Osteocyte (in vitro differentiated cells): ENCODE results near the gene GABRG3. TPM values are rescaled to one million over a fixed set of nuclear protein-coding genes. Genes with fewer than 3 reads are reported as not detected.

Experiments used
- DNase-seq: peaks from one replicate; pipeline ENCODE4 v3.0.0; 2021; ENCODE audit warnings: mixed read lengths; ENCODE audit not compliant: unreplicated experiment; ENCODE audit errors: extremely low spot score
- H3K27ac Mint-ChIP-seq: one replicate; pipeline ENCODE4 v1.8.0; 2021; ENCODE audit warnings: mild to moderate bottlenecking, mixed read lengths; ENCODE audit not compliant: unreplicated experiment
- H3K27me3 Mint-ChIP-seq: one replicate; pipeline ENCODE4 v1.8.0; 2021; ENCODE audit warnings: mixed read lengths; ENCODE audit not compliant: unreplicated experiment
- H3K36me3 Mint-ChIP-seq: one replicate; pipeline ENCODE4 v1.8.0; 2021; ENCODE audit warnings: mixed read lengths; ENCODE audit not compliant: unreplicated experiment
- H3K4me1 Mint-ChIP-seq: one replicate; pipeline ENCODE4 v1.8.0; 2021; ENCODE audit warnings: mixed read lengths; ENCODE audit not compliant: unreplicated experiment
- H3K4me3 Mint-ChIP-seq: one replicate; pipeline ENCODE4 v1.8.0; 2021; ENCODE audit warnings: mild to moderate bottlenecking, moderate library complexity, mixed read lengths; ENCODE audit not compliant: unreplicated experiment
- H3K9me3 Mint-ChIP-seq: one replicate; pipeline ENCODE4 v1.8.0; 2021; ENCODE audit warnings: mixed read lengths; ENCODE audit not compliant: unreplicated experiment
- CTCF ChIP-seq: fragments of 200-600 bp; sonication (generic); IDR thresholded peaks from 2 replicates; pipeline ENCODE4 v1.5.0; 2021; ENCODE audit warnings: antibody characterized with exemption, mild to moderate bottlenecking, moderate library complexity
- total RNA-seq: library from RNA; stranded (reverse); gene quantifications from 2 replicates; pipeline ENCODE4 v1.2.1, GENCODE V29; 2021

The GABRG3 gene
- total RNA-seq, 1 donor from 2014 or later = 0.19 TPM

- no peak for DNase-seq
- H3K36me3 Mint-ChIP-seq = no peaks in the 10 kb centered on the region
- no peak overlapping the region for H3K4me3 Mint-ChIP-seq
- no peaks in the 10 kb centered on the region for H3K9me3 Mint-ChIP-seq
- no peak overlapping the region for H3K27ac Mint-ChIP-seq
- peaks cover 4% of the 10 kb centered on the region for H3K27me3 Mint-ChIP-seq
- no peaks in the 10 kb centered on the region for H3K4me1 Mint-ChIP-seq
- no peak for TF ChIP-seq CTCF
Measured at GRCh38 chr15:27500206-27500605, 529.2 kb downstream of the GABRG3 start.

- Mint-ChIP-seq H3K36me3 (no peaks in the 10 kb centered on the region), H3K27me3 (peaks cover 4% of the 10 kb centered on the region), H3K4me1 (no peaks in the 10 kb centered on the region), H3K27ac (no peak overlapping the region), H3K4me3 (no peak overlapping the region), H3K9me3 (peaks cover 15% of the 10 kb centered on the region)
- TF ChIP-seq CTCF = no peak
- DNase-seq = no peak
Measured at GRCh38 chr15:27506752-27507151, 535.8 kb downstream of the GABRG3 start.

- Mint-ChIP-seq H3K4me3 (no peak overlapping the region), H3K9me3 (peaks cover 15% of the 10 kb centered on the region), H3K27me3 (no peaks in the 10 kb centered on the region), H3K27ac (no peak overlapping the region), H3K4me1 (no peaks in the 10 kb centered on the region), H3K36me3 (no peaks in the 10 kb centered on the region)
- no peak for TF ChIP-seq CTCF
- no peak for DNase-seq
Measured at GRCh38 chr15:27509014-27509413, 538.0 kb downstream of the GABRG3 start.

GRCh38 chr15:27512281-27513001 lies 541.5 kb downstream of the GABRG3 start:
- Mint-ChIP-seq H3K4me3 (no peak overlapping the region), H3K4me1 (no peaks in the 10 kb centered on the region), H3K36me3 (no peaks in the 10 kb centered on the region), H3K27ac (no peak overlapping the region), H3K9me3 (peaks cover 15% of the 10 kb centered on the region), H3K27me3 (no peaks in the 10 kb centered on the region)
- no peak for DNase-seq
- TF ChIP-seq CTCF = no peak

- Mint-ChIP-seq H3K4me3 (no peak overlapping the region), H3K36me3 (no peaks in the 10 kb centered on the region), H3K27ac (no peak overlapping the region), H3K9me3 (peaks cover 8% of the 10 kb centered on the region), H3K4me1 (no peaks in the 10 kb centered on the region), H3K27me3 (no peaks in the 10 kb centered on the region)
- TF ChIP-seq CTCF = no peak
- no peak for DNase-seq
Measured at GRCh38 chr15:27514526-27514925, 543.5 kb downstream of the GABRG3 start.
